ENCODE measurements around the gene PPAN.

DNA sequence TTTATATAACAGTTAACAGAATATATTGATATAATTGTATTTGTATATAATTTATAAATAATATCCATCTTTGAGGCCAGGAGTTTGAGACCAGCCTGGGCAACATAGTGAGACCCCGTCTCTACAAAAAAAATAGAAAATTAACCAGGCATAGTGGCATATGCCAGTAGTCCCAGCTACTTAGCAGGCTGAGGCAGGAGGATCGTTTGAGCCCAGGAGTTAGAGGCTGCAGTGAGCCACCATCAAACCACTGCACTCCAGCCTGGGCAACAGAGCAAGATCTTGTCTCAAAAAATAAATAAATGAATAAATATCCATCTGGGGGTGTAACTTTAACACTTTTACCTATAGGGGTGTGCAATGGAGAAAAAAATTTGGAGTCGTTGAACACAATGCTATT lies 21.4 kb upstream of the PPAN start:
- TF ChIP-seq CTCF (conservative IDR thresholded peaks at IDR 0.05) (no peak), ZFX (IDR thresholded peaks at IDR 0.05) (no peak)
